Neural cell (in vitro differentiated cells): ENCODE data around the gene LRRC38. TPM values are rescaled to one million over a fixed set of nuclear protein-coding genes. Genes with fewer than 3 reads are reported as not detected.

Experiments used
- H2AFZ ChIP-seq: fragments of 200-600, 300-800 bp; sonication (generic), shearing (Covaris generic); 2 replicates; pipeline ENCODE4 v1.6.0; 2014; ENCODE audit warnings: low read depth, mild to moderate bottlenecking, antibody characterized with exemption, low read length, moderate library complexity
- H3F3A ChIP-seq: fragments of 200-600 bp; shearing (Covaris generic); 2 replicates; pipeline ENCODE4 v1.6.1; 2016; ENCODE audit warnings: mild to moderate bottlenecking, moderate library complexity, mixed read lengths, antibody characterized with exemption, low read length; ENCODE audit not compliant: insufficient read depth, poor library complexity, severe bottlenecking
- H3K27ac ChIP-seq: fragments of 200-600, 300-800 bp; sonication (generic), shearing (Covaris generic); 2 replicates; pipeline ENCODE4 v1.5.1; 2014; ENCODE audit warnings: mild to moderate bottlenecking, low read length, moderate library complexity
- H3K27me3 ChIP-seq: fragments of 300-800, 200-600 bp; sonication (generic), shearing (Covaris generic); 2 replicates; pipeline ENCODE4 v1.6.0; 2014; ENCODE audit warnings: mild to moderate bottlenecking, low read depth, low read length, moderate library complexity; ENCODE audit not compliant: insufficient read depth
- H3K36me3 ChIP-seq: fragments of 300-800, 200-600 bp; sonication (generic), shearing (Covaris generic); 2 replicates; pipeline ENCODE4 v1.5.1; 2014; ENCODE audit warnings: mild to moderate bottlenecking, antibody characterized with exemption, low read length, moderate library complexity; ENCODE audit not compliant: insufficient read depth
- H3K4me2 ChIP-seq: fragments of 300-800, 200-600 bp; sonication (generic), shearing (Covaris generic); 2 replicates; pipeline ENCODE4 v1.6.0; 2014; ENCODE audit warnings: mild to moderate bottlenecking, low read length
- H3K4me3 ChIP-seq: fragments of 300-800, 200-600 bp; sonication (generic), shearing (Covaris generic); 2 replicates; pipeline ENCODE4 v1.5.1; 2014; ENCODE audit warnings: mild to moderate bottlenecking, low read length, moderate library complexity
- H3K79me2 ChIP-seq: fragments of 200-600 bp; shearing (Covaris generic); replicated peaks from 2 replicates; pipeline ENCODE4 v1.6.0; 2014; ENCODE audit warnings: mild to moderate bottlenecking, low read length, moderate library complexity; ENCODE audit not compliant: insufficient read depth
- H3K9ac ChIP-seq: fragments of 300-800, 200-600 bp; sonication (generic), shearing (Covaris generic); 2 replicates; pipeline ENCODE4 v1.6.1; 2016; ENCODE audit warnings: mild to moderate bottlenecking, low read length, mixed read lengths
- H3K9me2 ChIP-seq: fragments of 200-600 bp; shearing (Covaris generic); 2 replicates; pipeline ENCODE4 v1.6.1; 2016; ENCODE audit warnings: mild to moderate bottlenecking, low read length, mixed read lengths; ENCODE audit not compliant: insufficient read depth
- H3K9me3 ChIP-seq: fragments of 200-600, 300-800 bp; sonication (generic), shearing (Covaris generic); 2 replicates; pipeline ENCODE4 v1.6.1; 2016; ENCODE audit warnings: mild to moderate bottlenecking, mixed run types, low read length, moderate library complexity, mixed read lengths
- H4K20me1 ChIP-seq: fragments of 200-600 bp; shearing (Covaris generic); 2 replicates; pipeline ENCODE4 v1.6.1; 2016; ENCODE audit warnings: mild to moderate bottlenecking, mixed run types; ENCODE audit not compliant: insufficient read depth
- CTCF ChIP-seq: fragments of 450-650 bp; IDR thresholded peaks from 2 replicates; pipeline ENCODE4 v1.5.1; 2014; ENCODE audit warnings: antibody characterized with exemption, mild to moderate bottlenecking, moderate library complexity; ENCODE audit not compliant: poor library complexity, severe bottlenecking
- EP300 ChIP-seq: fragments of 450-650 bp; conservative IDR thresholded peaks from 2 replicates; pipeline ENCODE4 v1.6.1; 2014; ENCODE audit warnings: antibody characterized with exemption, mild to moderate bottlenecking, moderate library complexity; ENCODE audit not compliant: poor library complexity, severe bottlenecking
- EZH2 ChIP-seq: fragments of 200-600, 300-800 bp; shearing (Covaris generic), sonication (generic); IDR thresholded peaks from 2 replicates; pipeline ENCODE4 v1.6.1; 2014; ENCODE audit warnings: antibody characterized with exemption, low read length, borderline replicate concordance, mild to moderate bottlenecking; ENCODE audit not compliant: insufficient read depth, poor library complexity, severe bottlenecking
- MXI1 ChIP-seq: fragments of 450-650 bp; conservative IDR thresholded peaks from 2 replicates; pipeline ENCODE4 v1.6.1; 2014; ENCODE audit warnings: antibody characterized with exemption, mild to moderate bottlenecking; ENCODE audit not compliant: poor library complexity, severe bottlenecking
- POLR2AphosphoS5 ChIP-seq: IDR thresholded peaks from 2 replicates; pipeline ENCODE4 v1.6.1; 2012
- RAD21 ChIP-seq: fragments of 450-650 bp; conservative IDR thresholded peaks from 2 replicates; pipeline ENCODE4 v1.6.1; 2014; ENCODE audit warnings: antibody characterized with exemption, mild to moderate bottlenecking, moderate library complexity
- REST ChIP-seq: IDR thresholded peaks from 2 replicates; pipeline ENCODE4 v1.6.1; 2012; ENCODE audit warnings: borderline replicate concordance
- SMC3 ChIP-seq: fragments of 450-650 bp; conservative IDR thresholded peaks from 2 replicates; pipeline ENCODE4 v1.6.1; 2014; ENCODE audit warnings: antibody characterized with exemption, mild to moderate bottlenecking, moderate library complexity; ENCODE audit not compliant: poor library complexity
- TAF1 ChIP-seq: IDR thresholded peaks from 2 replicates; pipeline ENCODE4 v1.6.1; 2012; ENCODE audit warnings: low read depth
- polyA plus RNA-seq: library from polyadenylated mRNA; depleted of rRNA; stranded (reverse); fragments of >200 nt; gene quantifications from 2 replicates; pipeline ENCODE4 v1.2.3, GENCODE V29; 2014

LRRC38 gene
- polyA plus RNA-seq, 1 donor from 2014 or later: not detected

- no peaks in the 10 kb centered on the region for H3K9me2 ChIP-seq
- H3K79me2 ChIP-seq: no peaks in the 10 kb centered on the region
- H3K9me3 ChIP-seq: no peaks in the 10 kb centered on the region
- no peak overlapping the region for H2AFZ ChIP-seq
- no peak overlapping the region for H3K4me3 ChIP-seq
- TF ChIP-seq EZH2 (no peak), MXI1 (no peak), CTCF (no peak)
- no peak overlapping the region for H3K27ac ChIP-seq
- H3K9ac ChIP-seq: no peak overlapping the region
- no peaks in the 10 kb centered on the region for H3F3A ChIP-seq
- H3K4me2 ChIP-seq: no peak overlapping the region
- no peaks in the 10 kb centered on the region for H4K20me1 ChIP-seq
- no peaks in the 10 kb centered on the region for H3K27me3 ChIP-seq
- no peaks in the 10 kb centered on the region for H3K36me3 ChIP-seq
Measured at GRCh38 chr1:13494025-13494424, 19.8 kb downstream of the LRRC38 start.

GRCh38 chr1:13492711-13493110 is 21.1 kb downstream of the LRRC38 start:
- Histone ChIP-seq H3K27ac (no peak overlapping the region), H3F3A (no peaks in the 10 kb centered on the region), H3K4me3 (no peak overlapping the region), H3K9me3 (no peaks in the 10 kb centered on the region), H3K27me3 (no peaks in the 10 kb centered on the region), H4K20me1 (no peaks in the 10 kb centered on the region), H3K9me2 (no peaks in the 10 kb centered on the region), H2AFZ (no peak overlapping the region), H3K4me2 (no peak overlapping the region), H3K36me3 (no peaks in the 10 kb centered on the region), H3K9ac (no peak overlapping the region), H3K79me2 (no peaks in the 10 kb centered on the region)
- no peak for TF ChIP-seq REST
- TF ChIP-seq EZH2: no peak
- TF ChIP-seq RAD21: no peak

- Histone ChIP-seq H3K9me2 (no peaks in the 10 kb centered on the region), H3K27ac (no peak overlapping the region), H3K4me2 (no peak overlapping the region), H3K79me2 (no peaks in the 10 kb centered on the region), H3K4me3 (no peak overlapping the region), H3K36me3 (no peaks in the 10 kb centered on the region), H3K9me3 (no peaks in the 10 kb centered on the region), H4K20me1 (no peaks in the 10 kb centered on the region), H3K9ac (no peak overlapping the region), H3K27me3 (no peaks in the 10 kb centered on the region), H3F3A (no peaks in the 10 kb centered on the region), H2AFZ (no peak overlapping the region)
- TF ChIP-seq REST (no peak), EP300 (no peak), SMC3 (no peak), TAF1 (no peak), RAD21 (no peak), POLR2AphosphoS5 (no peak), MXI1 (no peak), EZH2 (no peak), CTCF (no peak)
Measured at GRCh38 chr1:13487957-13488356, 25.8 kb downstream of the LRRC38 start.
